Measurements from ENCODE around the gene SHANK1. TPM values are rescaled to one million over a fixed set of nuclear protein-coding genes. Genes with fewer than 3 reads are reported as not detected.

SHANK1 gene
- polyA plus RNA-seq, 1 donor: 4.8 TPM

GRCh38 chr19:50686310-50687032, 33.1 kb downstream of the SHANK1 start:
- no peak for DNase-seq

- DNase-seq: peak; percentile 55
Measured at GRCh38 chr19:50679177-50680125, 40.2 kb downstream of the SHANK1 start.

DNA sequence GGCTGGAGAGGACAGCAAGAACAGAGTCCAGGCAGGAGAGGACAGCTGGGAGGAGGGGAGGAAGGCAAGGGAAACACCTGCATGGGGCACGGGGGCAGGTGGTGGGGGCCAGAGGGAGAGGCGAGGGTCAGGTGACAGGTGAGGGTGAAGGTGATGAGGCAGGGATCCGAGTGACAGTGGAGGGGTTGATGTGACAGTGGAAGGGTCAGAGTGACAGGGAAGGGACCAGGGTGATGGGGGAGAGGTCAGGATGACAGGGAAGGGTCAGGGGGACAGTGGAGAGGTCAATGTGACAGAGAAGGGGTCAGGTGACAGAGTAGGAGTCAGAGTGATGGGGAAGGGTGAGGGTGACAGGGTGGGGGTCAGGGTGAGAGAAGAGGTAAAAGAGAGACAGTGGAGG, 41.3 kb downstream of the SHANK1 start:
- no peak for DNase-seq

- no peak for DNase-seq
Measured at GRCh38 chr19:50677636-50678035, 42.0 kb downstream of the SHANK1 start.

DNA sequence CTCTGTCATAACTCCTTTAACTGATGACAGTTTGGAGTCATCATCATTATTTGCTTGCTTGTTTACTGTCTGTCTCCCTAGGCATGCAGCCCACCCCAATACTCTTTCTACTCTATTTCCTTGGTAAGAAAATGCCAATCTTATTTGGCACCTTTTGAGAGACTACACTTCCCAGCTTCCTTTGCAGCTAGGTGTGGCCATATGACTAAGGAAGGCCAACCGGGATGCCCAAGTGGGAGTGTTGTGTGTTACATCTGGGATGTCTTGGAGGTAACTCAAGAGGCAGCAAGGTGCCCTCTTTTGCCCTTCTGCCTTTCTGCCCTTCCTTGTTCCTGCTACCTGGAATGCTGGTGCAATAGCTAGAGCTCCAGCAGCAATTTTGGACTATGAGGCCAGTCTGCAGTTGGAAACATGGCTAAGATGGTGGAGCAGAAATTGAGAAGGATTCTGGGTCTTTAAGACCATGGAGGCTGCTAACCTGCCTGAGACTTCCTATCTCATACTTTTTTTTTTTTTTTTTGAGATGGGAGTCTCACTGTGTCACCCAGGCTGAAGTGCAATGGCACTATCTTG, 42.9 kb downstream of the SHANK1 start:
- no peak for DNase-seq

GRCh38 chr19:50673118-50673517, 46.5 kb downstream of the SHANK1 start:
- DNase-seq: no peak

GRCh38 chr19:50670102-50670380, 49.6 kb downstream of the SHANK1 start:
- DNase-seq: no peak

DNA sequence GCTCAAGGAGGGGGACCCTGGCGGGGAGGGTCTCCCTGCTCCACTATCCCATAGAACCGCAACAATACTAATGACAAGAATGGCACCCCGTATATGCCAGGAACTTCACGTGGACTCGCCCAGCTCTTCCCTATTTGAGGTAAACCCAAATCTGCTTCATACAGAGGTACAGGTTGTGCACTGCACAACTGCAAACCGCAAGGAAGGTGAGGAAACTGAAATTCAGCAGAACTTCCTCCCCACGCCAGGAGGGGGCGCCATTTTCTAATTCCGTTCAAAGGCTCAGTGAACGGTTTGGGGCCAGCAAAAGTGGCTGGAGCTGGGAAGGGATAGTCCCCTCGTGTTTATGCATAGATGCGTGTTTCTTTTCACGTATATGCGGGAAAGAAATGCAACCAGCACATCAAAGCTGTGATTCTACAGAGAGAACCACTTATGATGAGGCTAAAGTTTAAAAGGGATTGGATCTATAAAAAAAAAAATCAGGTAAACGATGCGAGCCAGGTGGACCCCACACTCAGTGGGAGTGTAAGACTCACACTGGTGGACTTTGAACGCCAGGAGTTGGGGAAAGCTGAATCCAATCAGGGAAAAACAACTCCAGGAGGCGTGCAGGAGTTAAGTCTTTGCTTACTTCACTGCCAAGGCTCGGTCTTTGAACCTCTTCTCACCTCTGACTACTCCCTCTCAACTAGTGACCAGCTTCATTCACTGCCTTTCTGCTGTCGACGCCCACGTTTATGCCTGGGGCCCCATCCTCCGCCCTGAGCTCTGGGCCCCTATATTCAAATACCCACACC, 50.1 kb downstream of the SHANK1 start:
- no peak for DNase-seq

- DNase-seq: no peak
Measured at GRCh38 chr19:50668879-50669278, 50.7 kb downstream of the SHANK1 start.

DNA sequence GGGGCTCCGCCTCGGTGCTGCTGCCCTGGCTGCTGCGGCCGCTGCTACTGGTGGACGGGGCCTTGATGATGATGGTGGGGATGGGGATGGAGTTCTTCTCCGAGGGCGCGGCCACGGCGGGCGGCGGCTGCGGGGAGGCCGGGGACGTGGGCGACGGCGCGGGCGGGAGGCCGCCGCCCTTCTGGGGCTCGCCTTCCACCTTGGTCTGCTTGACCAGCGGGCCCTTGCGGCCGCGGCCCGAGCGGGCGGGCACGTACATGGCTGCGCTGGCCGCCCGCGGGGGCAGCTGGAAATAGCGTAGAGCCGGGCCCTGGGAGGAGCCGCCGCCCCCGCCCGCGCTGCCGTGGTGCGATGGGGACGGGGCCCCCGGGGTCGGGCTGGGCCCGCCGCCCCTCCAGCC, 51.2 kb downstream of the SHANK1 start:
- no peak for DNase-seq

DNA sequence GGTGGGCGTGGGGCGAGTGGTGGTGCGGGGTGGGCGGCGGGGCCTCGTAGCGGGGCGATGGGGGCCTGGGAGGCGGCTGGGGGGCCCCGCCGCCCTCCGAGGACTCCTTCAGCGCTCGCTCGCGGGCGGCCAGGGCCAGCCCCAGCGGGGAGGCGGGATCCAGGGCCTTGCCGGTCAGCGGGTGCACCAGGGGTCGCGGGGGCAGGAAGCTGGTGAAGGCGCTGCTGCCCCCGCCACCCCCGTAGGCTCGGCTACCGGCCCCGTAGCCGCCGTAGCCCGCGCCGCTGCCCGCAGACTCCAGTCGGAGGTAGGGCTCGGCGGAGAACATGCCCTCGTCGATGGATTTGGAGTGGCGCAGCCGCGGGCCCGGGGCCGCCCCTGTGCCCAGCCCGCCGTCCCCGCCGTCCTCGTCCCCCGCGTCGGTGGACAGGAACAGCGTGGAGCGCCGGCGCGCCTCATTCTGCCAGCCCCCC, 51.8 kb downstream of the SHANK1 start:
- DNase-seq: no peak

DNA sequence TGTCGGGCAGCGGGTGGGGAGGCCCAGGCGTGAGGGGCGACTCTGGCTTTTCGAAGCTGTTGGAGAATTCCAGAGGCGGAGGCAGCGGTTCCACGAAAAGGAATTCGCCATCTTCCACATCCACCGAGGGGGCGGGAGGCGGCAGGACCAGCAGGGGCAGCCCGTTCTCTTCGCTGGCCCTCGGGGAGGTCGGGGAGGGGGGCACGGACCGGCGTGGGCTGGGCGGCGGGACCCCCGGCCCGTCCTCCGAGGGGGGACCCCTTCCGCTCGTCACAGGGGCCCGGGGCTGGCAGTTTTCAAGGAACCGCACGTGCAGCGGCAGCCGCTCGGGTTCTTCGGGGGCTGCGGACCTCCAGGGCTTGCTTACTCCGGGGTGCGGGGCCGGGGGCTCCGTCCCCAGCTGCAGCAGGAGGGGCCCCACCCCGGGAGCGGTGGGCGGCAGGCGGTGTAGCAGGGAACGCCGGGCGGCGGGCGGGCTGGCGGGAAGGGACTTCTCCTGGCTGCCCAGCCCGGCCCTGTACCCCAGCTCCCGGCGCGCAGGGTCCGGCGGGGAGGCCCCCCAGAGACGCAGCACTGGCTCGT, 52.3 kb downstream of the SHANK1 start:
- DNase-seq: no peak

DNA sequence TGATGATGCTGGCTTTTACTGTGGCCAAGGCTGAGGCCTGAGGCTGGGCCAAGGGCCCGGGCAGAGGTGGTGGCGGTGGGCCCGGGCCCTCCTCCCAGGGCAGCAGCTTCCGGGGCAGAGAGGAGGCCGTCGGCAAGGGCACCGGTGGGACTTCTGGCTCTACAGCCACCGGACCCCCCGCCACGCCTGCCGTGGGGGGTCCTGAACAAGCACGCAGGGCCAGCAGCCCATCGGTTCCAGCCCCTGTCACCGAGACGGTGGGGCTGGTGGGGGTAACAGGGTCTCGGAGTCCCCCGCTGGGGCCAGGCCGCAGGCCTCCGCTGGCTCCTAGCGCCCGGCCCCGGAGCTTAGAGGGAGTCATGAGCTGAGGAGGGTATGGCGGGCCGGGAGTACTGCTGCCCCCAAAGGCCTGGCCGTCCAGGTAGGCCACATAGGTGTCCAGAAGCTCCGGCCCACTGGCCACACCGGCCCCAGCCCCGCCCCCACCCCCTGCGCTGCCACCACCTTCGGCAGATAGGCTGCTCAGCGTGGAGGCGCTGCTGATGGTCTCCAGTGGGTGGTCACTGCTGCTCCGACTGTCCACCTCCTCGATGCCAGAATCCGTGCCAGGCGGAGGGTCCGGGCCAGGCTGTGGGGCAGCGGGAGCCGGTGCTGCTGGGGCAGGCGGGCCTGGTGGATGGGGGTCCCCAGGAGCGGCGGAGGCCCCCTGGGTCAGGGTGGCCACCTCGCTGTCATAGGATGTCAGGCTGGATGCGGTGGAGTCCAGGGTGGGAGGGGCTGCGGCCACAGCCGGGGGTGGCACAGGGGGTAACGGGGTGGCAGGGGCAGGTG, 53.0 kb downstream of the SHANK1 start:
- no peak for DNase-seq

- DNase-seq: no peak
Measured at GRCh38 chr19:50664204-50664603, 55.4 kb downstream of the SHANK1 start.

DNA sequence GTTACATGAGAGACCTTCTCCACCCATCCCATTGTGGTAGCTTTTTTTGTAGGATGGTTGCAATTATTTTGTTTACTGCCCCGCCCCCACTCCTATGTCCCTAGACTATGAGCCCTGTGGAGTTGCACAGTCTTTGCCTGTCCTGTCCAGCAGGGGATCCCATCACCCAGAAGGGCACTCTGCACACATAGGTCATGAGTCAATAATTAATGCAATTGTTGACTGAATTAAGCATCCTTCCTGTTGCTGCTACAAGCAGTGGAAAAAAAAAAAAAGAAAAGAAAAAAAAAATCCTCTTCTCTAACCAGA, 56.2 kb downstream of the SHANK1 start:
- no peak for DNase-seq

DNA sequence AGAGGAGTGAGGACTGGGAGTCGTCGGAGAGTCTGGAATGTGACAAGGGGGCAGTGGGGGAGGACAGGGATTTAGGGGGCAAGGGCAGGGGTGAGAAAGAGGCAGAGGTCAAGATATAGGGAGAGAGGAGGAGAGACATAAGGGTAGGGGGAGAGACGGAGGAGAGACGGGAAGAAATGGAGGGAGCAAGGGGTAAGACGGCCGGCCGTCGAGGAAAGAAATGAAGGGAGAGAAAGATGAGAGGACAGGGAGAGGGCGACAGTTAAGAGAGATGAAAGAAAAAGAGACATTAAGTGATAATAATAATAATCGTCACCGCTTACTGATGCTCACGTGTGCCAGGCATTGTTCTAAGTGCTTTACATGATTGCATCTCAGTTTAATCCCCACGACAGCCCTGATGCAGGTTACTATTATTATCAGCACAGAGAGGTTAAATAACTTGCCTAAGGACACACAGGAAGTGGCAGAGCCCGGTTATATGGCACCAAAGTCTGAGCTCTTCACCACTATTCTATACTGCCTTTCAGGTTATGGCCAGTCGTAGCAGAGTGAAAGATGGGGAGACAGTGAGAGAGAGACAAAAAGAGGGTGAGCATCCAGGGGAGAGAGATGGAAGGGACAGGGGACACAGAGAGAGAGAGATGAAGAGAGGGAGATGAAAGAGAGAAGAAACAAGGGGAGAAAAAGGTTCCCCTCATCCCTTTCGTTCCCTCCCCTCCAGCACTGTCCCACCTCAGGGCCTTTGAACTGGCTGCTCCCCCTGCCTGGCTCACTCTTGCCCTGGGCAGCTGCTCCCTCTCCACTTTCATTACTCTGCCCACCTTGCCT, 56.7 kb downstream of the SHANK1 start:
- no peak for DNase-seq

DNA sequence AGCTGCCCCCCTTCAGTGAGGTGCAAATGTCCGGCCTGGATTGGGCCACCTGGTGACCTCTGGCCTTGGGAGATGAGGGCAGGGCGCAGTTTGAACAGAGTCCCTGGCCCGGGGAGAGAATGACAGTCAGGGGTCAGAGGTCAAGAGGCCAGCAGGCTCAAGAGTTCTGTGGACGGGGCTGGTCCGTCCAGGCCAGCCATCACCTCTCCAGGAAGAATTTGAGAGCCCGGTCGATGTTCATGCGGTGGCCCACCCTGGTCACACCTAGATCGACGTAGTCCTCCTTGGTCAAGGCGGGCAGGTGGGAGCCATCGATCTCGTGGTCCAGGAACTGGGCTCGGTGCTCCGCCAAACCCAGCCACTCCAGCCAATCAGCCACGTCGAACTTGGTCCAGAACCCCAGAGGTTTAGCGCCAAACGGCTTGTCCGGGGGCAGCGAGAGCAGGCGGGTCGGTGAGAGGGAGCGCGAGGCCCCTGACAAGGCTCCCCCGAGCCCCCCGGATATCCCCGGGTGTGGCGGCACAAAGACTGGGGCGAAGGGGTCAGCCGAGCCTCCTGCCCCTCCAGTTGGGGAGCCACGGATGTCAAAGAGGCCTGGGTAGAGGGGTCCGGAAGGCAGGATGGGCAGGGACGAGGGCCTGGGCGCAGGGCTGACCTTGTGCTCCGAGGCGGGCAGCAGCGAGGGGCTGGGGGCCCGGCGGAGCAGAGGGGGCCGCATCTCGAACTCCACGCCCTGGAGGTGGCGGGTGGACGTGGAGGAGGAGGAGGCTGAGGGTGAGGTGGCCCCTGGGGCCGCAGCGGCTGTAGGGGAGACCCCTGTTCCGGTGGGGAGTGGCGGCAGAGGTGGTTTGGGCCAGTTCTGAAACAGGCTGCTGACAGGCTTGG, 57.6 kb downstream of the SHANK1 start:
- DNase-seq: no peak

DNA sequence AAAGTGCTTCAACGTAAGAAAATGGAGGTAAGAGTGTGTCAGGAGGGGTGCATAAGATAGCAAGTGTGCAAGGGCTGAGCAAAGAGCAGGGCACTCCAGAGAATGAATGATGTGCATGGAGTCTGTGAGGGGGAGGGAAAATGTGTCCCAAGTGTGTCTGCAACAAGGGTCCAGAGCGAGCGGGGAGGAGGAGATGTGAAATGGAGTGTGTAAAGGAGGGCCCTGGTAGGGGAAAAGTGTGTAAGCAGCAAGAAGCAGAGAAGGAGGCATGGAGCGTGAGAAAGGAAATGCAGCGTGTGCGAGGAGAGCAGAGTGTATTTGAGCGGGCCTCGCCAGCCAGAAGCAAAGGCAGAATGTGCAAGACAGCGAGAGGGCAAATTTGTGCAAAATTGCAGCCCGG, 58.6 kb downstream of the SHANK1 start:
- no peak for DNase-seq

- no peak for DNase-seq
Measured at GRCh38 chr19:50660088-50660366, 59.6 kb downstream of the SHANK1 start.

All from left kidney (tissue), 2 donors.